ENCODE data around the gene BCKDK. TPM values are rescaled to one million over a fixed set of nuclear protein-coding genes. Genes with fewer than 3 reads are reported as not detected.

BCKDK gene
- polyA plus RNA-seq, 3 donors, result 76.5 to 93.5 (median 90.8) TPM

- no peak overlapping the region for H3K9ac ChIP-seq (ENCODE audit: insufficient read depth, low read length, poor library complexity, severe bottlenecking)
- Mint-ChIP-seq H3K9me3 (peaks cover 0 to 3% (median 0%) of the 10 kb centered on the region in 7 donors), H3K27ac (no peak overlapping the region), H3K36me3 (peaks cover 43 to 79% of the 10 kb centered on the region in 2 donors), H3K4me1 (peaks cover 14% of the 10 kb centered on the region), H3K27me3 (ENCODE audit: low read depth in 3 of 3) (peaks cover 0 to 5% (median 1%) of the 10 kb centered on the region in 3 donors), H3K4me3 (no peak overlapping the region)
- intact Hi-C loops (cut with micrococcal nuclease), result no loop called here
- H3K79me2 ChIP-seq (ENCODE audit: insufficient read depth, low read length), result peaks cover 18% of the 10 kb centered on the region
- H4K20me1 ChIP-seq (ENCODE audit: insufficient read depth, low read length), result peaks cover 15% of the 10 kb centered on the region
- no peak overlapping the region for H3K4me2 ChIP-seq (replicated peaks; ENCODE audit: extremely low read depth, low read length, poor library complexity, severe bottlenecking)
- H2AFZ ChIP-seq (ENCODE audit: insufficient read depth, low read depth, low read length, poor library complexity, severe bottlenecking), result no peak overlapping the region
- WGBS (ENCODE audit: insufficient coverage), result 97% methylated on average over 52 of the region's 54 CpGs
- H3K4me3 ChIP-seq (replicated peaks in 1 of 3; ENCODE audit: low read depth in 2 of 3, low read length in 3 of 3), result no peak overlapping the region
- peaks cover 0 to 5% of the 10 kb centered on the region in 2 donors for H3K4me1 ChIP-seq (ENCODE audit: control insufficient read depth in 1 of 2, insufficient read depth in 2 of 2, low read length in 2 of 2)
- no peak overlapping the region for H3K27ac ChIP-seq (ENCODE audit: low read depth in 1 of 2, low read length in 2 of 2)
- no peak for TF ChIP-seq CTCF (IDR thresholded peaks at IDR 0.05)
- H3K9me3 ChIP-seq (replicated peaks in 1 of 2; ENCODE audit: control insufficient read depth in 1 of 2, insufficient read depth in 1 of 2, low read length in 2 of 2), result no peaks in the 10 kb centered on the region
- H3K36me3 ChIP-seq (replicated peaks in 1 of 2; ENCODE audit: control insufficient read depth in 1 of 2, insufficient read depth in 2 of 2, low read length in 2 of 2), result peaks cover 25 to 46% of the 10 kb centered on the region in 2 donors
- no peak for DNase-seq
- no peaks in the 10 kb centered on the region for H3K27me3 ChIP-seq (ENCODE audit: control insufficient read depth in 2 of 2, insufficient read depth in 2 of 2, low read length in 2 of 2)
Observed at GRCh38 chr16:31061813-31062440, 46.3 kb upstream of the BCKDK start.

- H2AFZ ChIP-seq (ENCODE audit: insufficient read depth, low read depth, low read length, poor library complexity, severe bottlenecking), result no peak overlapping the region
- no peak overlapping the region for H3K9ac ChIP-seq (ENCODE audit: insufficient read depth, low read length, poor library complexity, severe bottlenecking)
- no peaks in the 10 kb centered on the region for H3K9me3 ChIP-seq (replicated peaks in 1 of 2; ENCODE audit: control insufficient read depth in 1 of 2, insufficient read depth in 1 of 2, low read length in 2 of 2)
- H3K27me3 ChIP-seq (ENCODE audit: control insufficient read depth in 2 of 2, insufficient read depth in 2 of 2, low read length in 2 of 2), result no peaks in the 10 kb centered on the region
- peaks cover 25 to 44% of the 10 kb centered on the region in 2 donors for H3K36me3 ChIP-seq (replicated peaks in 1 of 2; ENCODE audit: control insufficient read depth in 1 of 2, insufficient read depth in 2 of 2, low read length in 2 of 2)
- Mint-ChIP-seq H3K36me3 (peaks cover 39 to 68% of the 10 kb centered on the region in 2 donors), H3K9me3 (peaks cover 0 to 3% (median 0%) of the 10 kb centered on the region in 7 donors), H3K4me1 (peaks cover 15% of the 10 kb centered on the region), H3K4me3 (no peak overlapping the region), H3K27me3 (ENCODE audit: low read depth in 3 of 3) (peaks cover 0 to 5% (median 1%) of the 10 kb centered on the region in 3 donors), H3K27ac (peak overlapping the region in 3 of 7 donors; percentile 10 to 57 (median 55))
- peaks cover 20% of the 10 kb centered on the region for H4K20me1 ChIP-seq (ENCODE audit: insufficient read depth, low read length)
- no peak overlapping the region for H3K4me3 ChIP-seq (replicated peaks in 1 of 3; ENCODE audit: low read depth in 2 of 3, low read length in 3 of 3)
- H3K27ac ChIP-seq (ENCODE audit: low read depth in 1 of 2, low read length in 2 of 2), result no peak overlapping the region
- peaks cover 28% of the 10 kb centered on the region for H3K79me2 ChIP-seq (ENCODE audit: insufficient read depth, low read length)
- intact Hi-C loops (cut with micrococcal nuclease), result no loop called here
- TF ChIP-seq CTCF (IDR thresholded peaks at IDR 0.05), result no peak
- 94% methylated on average over 9 of the region's 9 CpGs for WGBS (ENCODE audit: insufficient coverage)
- H3K4me2 ChIP-seq (replicated peaks; ENCODE audit: extremely low read depth, low read length, poor library complexity, severe bottlenecking), result no peak overlapping the region
- DNase-seq, result no peak
- peaks cover 0 to 5% of the 10 kb centered on the region in 2 donors for H3K4me1 ChIP-seq (ENCODE audit: control insufficient read depth in 1 of 2, insufficient read depth in 2 of 2, low read length in 2 of 2)
Observed at GRCh38 chr16:31063495-31063842, 44.7 kb upstream of the BCKDK start.

Measured in CD14-positive monocyte (primary cell).